SK-N-MC (cell line): ENCODE results near the gene OR8K5.

Experiments
- EZH2 ChIP-seq: fragments of 200-600 bp; sonication (generic); IDR thresholded peaks from one replicate; pipeline ENCODE4 v1.6.1; 2017; ENCODE audit warnings: antibody characterized with exemption
- FOXP2 ChIP-seq: optimal IDR thresholded peaks from 2 replicates; pipeline ENCODE3; 2011; ENCODE audit warnings: mild to moderate bottlenecking, moderate library complexity; ENCODE audit not compliant: insufficient read depth; ENCODE audit errors: extremely low read length, control extremely low read depth
- POLR2AphosphoS5 ChIP-seq: IDR thresholded peaks from 2 replicates; pipeline ENCODE4 v1.6.1; 2012; ENCODE audit warnings: mild to moderate bottlenecking, low read depth, low read length, borderline replicate concordance

DNA sequence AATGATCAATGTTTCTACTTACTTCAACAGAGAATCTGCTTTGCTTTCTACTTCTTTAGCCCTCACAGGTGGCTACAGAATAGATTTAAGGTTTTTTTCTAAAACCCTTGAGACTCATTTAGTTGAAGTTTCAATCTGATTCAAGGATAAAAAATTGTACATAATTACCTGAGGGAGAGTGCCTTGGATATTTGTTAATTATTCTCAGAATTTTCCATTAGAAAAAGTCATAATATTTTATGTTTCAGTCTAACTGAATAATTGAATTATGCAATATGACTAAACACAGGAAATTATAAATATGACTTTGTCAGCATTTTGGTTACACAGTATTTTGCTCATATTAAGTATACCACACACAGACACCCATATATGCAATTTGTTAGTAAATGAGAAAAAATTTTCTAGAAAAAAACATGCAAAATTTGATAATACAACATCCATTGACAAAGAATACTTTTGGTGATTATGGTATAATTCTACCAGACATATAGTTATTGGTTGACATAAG is 19.9 kb downstream of the OR8K5 start, which contains the start of gene OR8J3:
- no peak for TF ChIP-seq POLR2AphosphoS5
- no peak for TF ChIP-seq EZH2
- no peak for TF ChIP-seq FOXP2
